ENCODE measurements around the gene PASD1. TPM values are rescaled to one million over a fixed set of nuclear protein-coding genes. Genes with fewer than 3 reads are reported as not detected.

The PASD1 gene
- total RNA-seq, 4 donors from 2014 or later = not detected

GRCh38 chrX:151624677-151625076 lies 61.2 kb downstream of the PASD1 start:
- Histone ChIP-seq H3K27ac (replicated peaks in 1 of 4) (no peak overlapping the region), H3K9me3 (no peaks in the 10 kb centered on the region), H3K4me1 (no peaks in the 10 kb centered on the region), H3K36me3 (no peaks in the 10 kb centered on the region), H3K4me3 (no peak overlapping the region), H3K27me3 (no peaks in the 10 kb centered on the region)
- intact Hi-C loops (cut with DNase I) = no loop called here
- 31% methylated on average over 2 of the region's 2 CpGs for WGBS
- TF ChIP-seq, protein P1, sequence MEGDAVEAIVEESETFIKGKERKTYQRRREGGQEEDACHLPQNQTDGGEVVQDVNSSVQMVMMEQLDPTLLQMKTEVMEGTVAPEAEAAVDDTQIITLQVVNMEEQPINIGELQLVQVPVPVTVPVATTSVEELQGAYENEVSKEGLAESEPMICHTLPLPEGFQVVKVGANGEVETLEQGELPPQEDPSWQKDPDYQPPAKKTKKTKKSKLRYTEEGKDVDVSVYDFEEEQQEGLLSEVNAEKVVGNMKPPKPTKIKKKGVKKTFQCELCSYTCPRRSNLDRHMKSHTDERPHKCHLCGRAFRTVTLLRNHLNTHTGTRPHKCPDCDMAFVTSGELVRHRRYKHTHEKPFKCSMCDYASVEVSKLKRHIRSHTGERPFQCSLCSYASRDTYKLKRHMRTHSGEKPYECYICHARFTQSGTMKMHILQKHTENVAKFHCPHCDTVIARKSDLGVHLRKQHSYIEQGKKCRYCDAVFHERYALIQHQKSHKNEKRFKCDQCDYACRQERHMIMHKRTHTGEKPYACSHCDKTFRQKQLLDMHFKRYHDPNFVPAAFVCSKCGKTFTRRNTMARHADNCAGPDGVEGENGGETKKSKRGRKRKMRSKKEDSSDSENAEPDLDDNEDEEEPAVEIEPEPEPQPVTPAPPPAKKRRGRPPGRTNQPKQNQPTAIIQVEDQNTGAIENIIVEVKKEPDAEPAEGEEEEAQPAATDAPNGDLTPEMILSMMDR (IDR thresholded peaks at IDR 0.05) = no peak
- no peak for DNase-seq (ENCODE audit: extremely low spot score)

GRCh38 chrX:151631822-151632221 lies 68.3 kb downstream of the PASD1 start:
- no peak overlapping the region for H3K4me3 ChIP-seq
- H3K27ac ChIP-seq (replicated peaks in 1 of 4) = no peak overlapping the region
- TF ChIP-seq, protein P1 (IDR thresholded peaks at IDR 0.05) = no peak
- no peak for TF ChIP-seq EP300 (IDR thresholded peaks at IDR 0.05)
- TF ChIP-seq POLR2A (IDR thresholded peaks at IDR 0.05; ENCODE audit: low read depth) = no peak
- no peak for TF ChIP-seq POLR2AphosphoS5 (IDR thresholded peaks at IDR 0.05)
- WGBS = 64% methylated on average over 2 of the region's 2 CpGs
- no peaks in the 10 kb centered on the region for H3K36me3 ChIP-seq
- H3K27me3 ChIP-seq = no peaks in the 10 kb centered on the region
- intact Hi-C loops (cut with DNase I) = no loop called here
- no peak for DNase-seq (ENCODE audit: extremely low spot score)
- H3K4me1 ChIP-seq = no peaks in the 10 kb centered on the region
- H3K9me3 ChIP-seq = no peaks in the 10 kb centered on the region

DNA sequence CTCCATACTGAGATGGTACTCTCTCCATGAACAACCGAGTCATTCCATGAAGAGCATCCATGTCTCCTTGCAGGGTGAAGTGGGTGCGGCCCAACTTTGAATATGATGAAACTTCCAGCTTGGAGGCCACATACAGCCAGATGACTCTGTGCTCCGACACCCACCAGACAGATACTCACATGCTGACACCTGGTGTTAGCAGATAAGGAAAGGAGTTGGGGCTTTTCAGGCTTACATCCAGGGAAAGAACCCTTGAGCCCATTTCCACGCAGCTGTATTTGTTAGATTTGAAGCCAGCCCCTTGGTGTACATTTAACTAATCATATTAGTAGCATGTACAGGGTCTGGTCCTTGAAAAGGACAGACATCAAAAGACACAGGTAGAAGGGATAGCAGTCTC lies 69.7 kb downstream of the PASD1 start:
- Histone ChIP-seq H3K27me3 (no peaks in the 10 kb centered on the region), H3K4me3 (no peak overlapping the region), H3K4me1 (no peaks in the 10 kb centered on the region), H3K36me3 (no peaks in the 10 kb centered on the region), H3K9me3 (no peaks in the 10 kb centered on the region), H3K27ac (replicated peaks in 1 of 4) (no peak overlapping the region)
- no peak for DNase-seq (ENCODE audit: extremely low spot score)
- intact Hi-C loops (cut with DNase I) = no loop called here
- 77% methylated on average over 4 of the region's 4 CpGs for whole genome bisulfite sequencing
- TF ChIP-seq, protein P1 (IDR thresholded peaks at IDR 0.05) = no peak
- TF ChIP-seq POLR2AphosphoS5 (IDR thresholded peaks at IDR 0.05) (no peak), EP300 (IDR thresholded peaks at IDR 0.05) (no peak), POLR2A (IDR thresholded peaks at IDR 0.05; ENCODE audit: low read depth) (no peak)

DNA sequence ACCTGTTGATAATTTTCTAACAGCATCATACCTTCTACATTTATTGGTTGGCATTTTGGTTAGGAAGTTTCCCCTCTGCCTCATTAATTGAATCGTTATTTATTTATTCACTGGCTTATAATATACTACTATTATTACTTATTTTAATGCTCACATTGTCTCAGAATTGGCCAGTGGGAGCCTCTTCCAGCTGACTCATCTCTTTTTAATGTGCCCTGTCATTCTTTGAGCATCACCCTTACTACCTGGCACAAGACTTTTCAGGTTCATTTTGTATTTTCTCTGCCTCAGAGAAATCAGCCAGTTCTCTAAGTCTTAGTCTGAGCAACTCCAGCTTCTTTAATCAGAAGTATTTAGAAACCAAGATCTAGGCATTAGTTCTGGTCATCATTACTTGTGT lies 71.5 kb downstream of the PASD1 start:
- TF ChIP-seq, protein P1 (IDR thresholded peaks at IDR 0.05) = no peak
- TF ChIP-seq EP300 (IDR thresholded peaks at IDR 0.05) (no peak), POLR2A (IDR thresholded peaks at IDR 0.05; ENCODE audit: low read depth) (no peak), POLR2AphosphoS5 (IDR thresholded peaks at IDR 0.05) (no peak)
- Histone ChIP-seq H3K9me3 (no peaks in the 10 kb centered on the region), H3K27ac (replicated peaks in 1 of 4) (no peak overlapping the region), H3K27me3 (no peaks in the 10 kb centered on the region), H3K4me1 (no peaks in the 10 kb centered on the region), H3K36me3 (no peaks in the 10 kb centered on the region), H3K4me3 (no peak overlapping the region)
- WGBS = 59% methylated on average over 1 of the region's 1 CpG
- intact Hi-C loops (cut with DNase I) = no loop called here
- no peak for DNase-seq (ENCODE audit: extremely low spot score)

GRCh38 chrX:151641564-151641963 lies 78.1 kb downstream of the PASD1 start:
- no peaks in the 10 kb centered on the region for H3K9me3 ChIP-seq
- TF ChIP-seq POLR2A (IDR thresholded peaks at IDR 0.05; ENCODE audit: low read depth) (no peak), EP300 (IDR thresholded peaks at IDR 0.05) (no peak), POLR2AphosphoS5 (IDR thresholded peaks at IDR 0.05) (no peak)
- TF ChIP-seq, protein P1 (IDR thresholded peaks at IDR 0.05) = no peak
- no peaks in the 10 kb centered on the region for H3K36me3 ChIP-seq
- no peak overlapping the region for H3K4me3 ChIP-seq
- no peak overlapping the region for H3K27ac ChIP-seq (replicated peaks in 1 of 4)
- 84% methylated on average over 11 of the region's 11 CpGs for WGBS
- intact Hi-C loops (cut with DNase I) = no loop called here
- H3K27me3 ChIP-seq = no peaks in the 10 kb centered on the region
- no peaks in the 10 kb centered on the region for H3K4me1 ChIP-seq
- DNase-seq (ENCODE audit: extremely low spot score) = no peak

Data from esophagus muscularis mucosa (tissue), 4 donors.